ENCODE data around the gene USP24.
"Not testable (repeated sequence)": the region's sequence is repeated elsewhere in the genome, so short reads cannot be mapped to it uniquely, and the experiment has no call there.

Gene USP24

DNA sequence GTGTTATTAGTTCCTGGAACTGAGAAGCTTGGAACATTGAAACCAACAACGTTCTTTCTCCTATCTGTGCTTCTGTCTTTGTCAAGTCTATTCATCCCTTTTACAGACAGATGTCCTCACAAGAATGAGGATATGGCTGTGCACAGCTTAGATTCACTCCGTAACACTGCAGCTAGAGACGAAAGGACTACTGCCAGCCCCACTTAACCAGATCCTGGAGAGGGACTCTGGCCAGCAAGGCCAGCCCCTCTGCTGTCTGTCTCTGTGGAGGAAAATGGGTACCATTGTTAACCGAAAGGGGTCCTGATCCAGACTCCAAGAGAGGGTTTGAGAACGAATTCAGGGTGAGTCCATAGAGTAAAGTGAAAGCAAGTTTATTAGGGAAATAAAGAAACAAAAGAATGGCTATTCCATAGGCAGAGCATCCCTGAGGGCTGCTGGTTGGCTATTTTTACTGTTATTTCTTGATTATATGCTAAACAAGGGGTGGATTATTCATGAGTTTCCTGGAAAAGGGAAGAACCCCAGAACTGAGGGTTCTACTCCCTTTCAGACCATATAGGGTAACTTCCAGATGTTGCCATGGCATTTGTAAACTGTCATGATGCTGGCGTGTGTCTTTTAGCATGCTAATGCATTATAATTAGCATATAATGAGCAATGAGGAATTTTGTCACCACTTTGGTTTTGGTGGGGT is 17.4 kb upstream of the USP24 start:
- DNase-seq (ENCODE audit: insufficient read length, low spot score), result no peak
- FAIRE-seq, result no peak

DNA sequence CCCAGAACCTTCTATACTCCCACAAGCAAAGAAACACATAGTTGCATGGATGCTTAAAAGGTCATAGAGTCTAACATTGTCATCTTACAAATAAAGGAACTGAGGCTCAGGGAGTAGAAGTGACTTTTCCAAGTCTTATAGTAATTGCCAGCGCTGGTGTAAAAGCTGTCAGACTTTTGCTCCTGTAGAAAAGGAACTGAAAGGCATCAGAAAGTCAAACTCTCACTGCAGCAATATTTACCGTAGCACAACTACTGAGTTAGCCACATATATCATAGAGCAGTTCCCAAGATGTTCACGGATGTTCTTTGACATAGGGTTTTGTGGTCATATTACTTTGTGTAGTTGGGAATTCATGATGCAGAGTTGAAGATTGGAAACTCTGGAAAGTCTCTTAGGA is 16.6 kb upstream of the USP24 start:
- DNase-seq (ENCODE audit: insufficient read length, low spot score) (no peak), FAIRE-seq (no peak)

DNA sequence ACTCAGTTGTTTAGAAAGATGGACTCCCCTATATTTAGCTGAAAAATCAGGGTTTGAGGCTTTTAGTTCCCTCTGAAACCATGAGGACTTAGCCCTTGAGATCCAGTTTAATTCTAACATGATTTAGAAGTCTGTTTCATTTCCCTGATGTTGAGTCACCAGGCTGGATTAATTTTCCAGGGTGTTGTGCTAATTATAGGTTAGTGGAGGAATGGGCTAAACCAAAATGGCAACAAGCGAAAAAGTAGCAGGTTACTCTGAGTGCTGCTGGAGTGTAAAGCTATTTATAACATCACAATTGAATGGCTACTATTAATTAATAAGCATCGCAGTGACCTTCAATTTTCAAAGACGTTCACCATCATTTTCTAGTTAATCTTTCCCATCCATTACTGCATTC is 15.5 kb upstream of the USP24 start:
- FAIRE-seq, result no peak

DNA sequence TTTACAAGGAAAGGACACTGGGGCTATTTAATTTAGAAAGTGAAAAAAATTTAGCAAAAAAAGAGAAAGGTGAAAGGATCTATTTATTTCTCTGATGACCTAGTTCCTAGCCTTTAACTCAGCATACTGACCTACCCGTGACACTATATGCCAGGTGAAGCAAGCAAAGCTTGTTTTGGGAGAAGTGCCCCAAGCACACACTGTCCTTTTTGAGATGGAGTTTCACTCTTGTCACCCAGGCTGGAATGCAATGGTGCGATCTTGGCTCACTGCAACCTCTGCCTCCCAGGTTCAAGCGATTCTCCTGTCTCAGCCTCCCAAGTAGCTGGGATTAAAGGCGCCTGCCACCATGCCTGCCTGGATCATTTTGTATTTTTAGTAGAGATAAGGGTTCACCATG is 14.6 kb upstream of the USP24 start:
- FAIRE-seq; DNase-seq (ENCODE audit: insufficient read length, low spot score): not testable (repeated sequence)

More for the DNA sequence above, 15.5 kb upstream of the USP24 start:
- no peak for DNase-seq (ENCODE audit: insufficient read length, low spot score)

DNA sequence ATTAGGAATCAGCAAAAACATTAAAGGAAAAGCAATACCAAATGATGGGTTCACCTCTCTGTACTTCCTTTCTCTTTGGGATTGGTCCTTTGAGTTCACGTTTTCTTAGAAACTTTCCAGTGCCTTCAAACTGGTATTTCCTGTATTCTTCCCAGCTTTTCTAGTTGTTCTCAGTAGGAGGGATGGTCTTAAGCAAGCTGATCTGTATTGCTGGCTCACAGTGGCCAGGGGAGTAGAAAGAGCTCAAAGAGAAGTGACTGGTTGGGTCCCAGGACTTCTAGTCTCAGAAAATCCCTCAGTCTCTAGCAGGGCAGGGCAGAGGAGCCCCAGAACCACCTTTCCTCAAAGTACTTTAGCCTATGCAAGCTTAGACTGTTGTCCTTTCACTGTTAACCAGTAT is 10.1 kb upstream of the USP24 start:
- DNase-seq (ENCODE audit: insufficient read length, low spot score) (no peak), FAIRE-seq (no peak)

DNA sequence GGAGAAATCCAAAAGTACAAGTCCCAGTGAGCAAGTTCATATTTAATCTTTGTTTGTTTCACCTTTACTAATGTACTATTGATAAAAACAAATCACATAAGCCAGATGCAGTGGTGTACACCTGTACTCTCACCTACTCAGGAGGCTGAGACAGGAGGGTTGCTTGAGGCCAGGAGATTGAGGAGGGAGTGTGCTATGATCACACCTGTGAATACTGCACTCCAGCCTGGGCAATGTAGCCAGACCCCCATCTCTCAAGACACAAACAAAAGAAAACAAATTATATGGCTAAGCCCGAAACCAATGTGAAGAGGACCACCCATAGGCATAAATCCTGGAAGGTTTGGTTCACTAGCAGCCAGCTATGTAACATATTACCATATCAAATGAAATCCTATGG is 9.6 kb upstream of the USP24 start:
- no peak for FAIRE-seq

DNA sequence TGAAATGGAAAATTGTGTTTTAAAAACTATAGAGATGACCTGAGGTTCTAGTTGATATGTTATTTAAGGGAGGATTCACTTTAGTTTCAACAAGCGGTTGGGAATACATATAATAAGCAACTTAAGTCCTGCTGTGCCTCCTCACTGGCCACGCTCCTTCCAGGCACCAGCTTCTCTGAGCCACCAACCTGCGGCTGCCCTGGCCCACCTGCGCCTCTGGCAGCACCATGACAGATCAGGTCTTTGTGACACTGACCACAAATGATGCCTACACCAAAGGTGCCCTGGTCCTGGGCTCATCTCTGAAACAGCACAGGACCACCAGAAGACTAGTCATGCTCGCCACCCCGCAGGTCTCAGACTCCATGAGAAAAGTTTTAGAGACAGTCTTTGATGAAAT is 7.0 kb upstream of the USP24 start:
- no peak for FAIRE-seq
- DNase-seq (ENCODE audit: insufficient read length, low spot score), result no peak

More for the DNA sequence above, 9.6 kb upstream of the USP24 start:
- no peak for DNase-seq (ENCODE audit: insufficient read length, low spot score)

DNA sequence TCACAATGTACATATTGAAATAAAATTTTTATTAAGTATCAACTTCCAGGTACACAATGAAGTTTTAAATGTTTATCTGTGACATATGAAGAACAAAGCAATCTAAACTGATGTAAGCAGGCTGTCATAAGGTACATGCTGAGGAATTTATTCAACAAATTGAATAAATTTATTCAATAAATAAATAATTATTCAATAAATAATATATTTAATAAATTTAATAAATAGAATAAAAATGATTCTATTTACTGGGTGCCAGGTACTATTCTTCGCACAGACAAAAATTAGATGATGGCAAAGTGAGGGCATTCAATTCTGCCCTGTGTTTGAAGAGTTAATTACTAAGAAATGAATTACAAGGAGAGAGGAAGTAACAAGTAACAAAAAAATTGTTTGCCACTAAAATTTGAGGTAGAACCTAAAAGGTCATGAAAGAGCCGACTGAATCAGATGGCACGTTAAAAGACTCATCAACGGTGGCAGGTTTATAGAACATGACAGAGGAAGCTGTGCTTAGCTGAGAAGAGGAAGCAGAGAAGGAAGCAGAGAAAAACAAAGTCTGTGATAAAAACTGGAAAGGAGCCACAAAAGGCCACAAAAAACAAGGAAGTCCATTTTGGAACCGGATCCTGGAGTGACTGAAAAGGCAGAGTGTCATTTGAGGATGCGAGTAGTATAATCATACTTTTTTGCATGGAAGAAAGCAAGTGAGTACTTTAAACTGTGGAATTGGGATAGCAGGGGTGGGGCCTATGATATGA is 2.2 kb upstream of the USP24 start:
- FAIRE-seq (no peak), DNase-seq (ENCODE audit: insufficient read length, low spot score) (no peak)

DNA sequence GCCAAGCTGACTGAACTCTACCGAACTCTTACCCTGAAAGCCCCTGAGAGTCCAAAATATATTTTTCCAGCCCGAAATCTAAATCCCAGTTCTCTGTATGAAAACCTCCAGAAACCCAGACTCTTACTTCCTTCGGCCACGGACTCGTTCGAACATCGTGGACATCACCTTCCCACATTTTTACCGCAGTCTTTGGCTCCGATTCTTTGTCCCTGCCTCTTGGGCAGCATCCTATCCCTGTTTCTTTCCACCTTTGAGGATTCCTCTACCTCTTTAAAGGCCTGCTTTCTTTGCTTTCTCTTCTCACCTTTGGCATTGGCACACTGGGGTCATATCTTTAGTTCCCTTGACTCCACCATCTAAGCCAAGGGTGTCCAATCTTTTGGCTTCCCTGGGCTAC is 932 bp upstream of the USP24 start:
- no peak for FAIRE-seq
- DNase-seq (ENCODE audit: insufficient read length, low spot score), result no peak

DNA sequence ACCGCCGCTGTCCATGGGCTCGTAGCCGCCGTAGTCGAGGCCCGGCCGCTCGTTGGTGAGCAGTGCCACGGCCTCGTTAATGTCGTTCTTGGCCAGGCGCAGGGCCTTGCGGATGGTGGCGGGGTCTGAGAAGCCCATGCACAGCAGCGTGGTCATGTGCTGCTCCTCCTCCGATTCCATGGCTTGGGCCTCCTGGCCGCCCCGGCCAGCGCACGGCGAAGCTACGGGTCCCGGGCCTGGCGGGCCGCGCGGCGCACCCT is 300 bp downstream of the USP24 start:
- no peak for FAIRE-seq
- no peak for DNase-seq (ENCODE audit: insufficient read length, low spot score)

DNA sequence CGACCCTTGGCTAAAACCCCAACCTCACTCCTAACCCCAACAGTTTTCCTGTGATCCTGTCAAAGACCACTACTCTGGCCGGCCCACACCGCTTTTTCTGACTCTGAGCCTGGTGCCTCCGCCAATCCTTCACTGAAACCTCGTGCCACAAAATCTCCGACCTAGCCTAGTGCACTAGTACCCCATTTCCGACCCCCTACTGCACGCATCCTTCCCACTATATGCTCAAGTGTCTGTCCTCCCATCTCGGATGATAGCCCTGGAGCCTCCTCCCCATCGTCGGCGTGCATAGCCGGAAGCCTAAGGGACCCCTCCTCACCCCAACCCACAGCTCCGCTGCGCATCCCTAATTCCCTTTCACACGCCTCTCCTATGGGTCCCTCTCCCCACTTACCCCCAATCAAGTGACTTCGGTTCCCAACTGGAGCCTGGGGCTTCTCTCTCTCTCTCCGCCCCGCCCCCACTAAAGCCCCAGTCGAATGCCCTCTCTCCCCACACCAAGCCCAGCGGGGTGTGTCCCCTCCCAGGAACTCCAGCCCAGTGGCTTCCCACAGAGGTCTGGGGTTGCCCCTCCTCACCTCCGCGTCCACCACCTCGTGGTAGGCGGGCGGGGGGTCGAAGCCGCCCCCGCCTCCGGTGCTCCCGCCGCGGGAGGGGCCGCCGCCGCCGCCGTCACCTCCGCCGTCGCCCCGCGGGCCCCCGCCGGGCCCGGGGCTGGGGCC is 791 bp downstream of the USP24 start:
- DNase-seq (ENCODE audit: insufficient read length, low spot score) (no peak), FAIRE-seq (no peak)

DNA sequence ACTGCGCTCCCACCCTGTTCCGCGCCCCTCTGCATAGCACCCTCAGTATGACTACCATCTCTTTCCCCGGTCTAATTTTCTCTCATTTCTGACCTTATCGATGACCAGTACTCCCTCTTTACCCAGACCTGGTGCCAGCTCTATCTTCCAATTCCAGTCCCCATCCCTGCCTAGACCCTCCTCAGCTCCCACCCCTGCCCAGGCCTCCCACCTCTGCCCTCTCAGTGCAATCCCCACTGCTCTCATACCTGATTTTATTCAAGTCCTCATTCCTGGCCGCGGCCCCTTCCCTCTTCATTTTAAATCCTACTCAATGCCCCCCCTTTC is 1.3 kb downstream of the USP24 start:
- no peak for DNase-seq (ENCODE audit: insufficient read length, low spot score)
- FAIRE-seq, result no peak

DNA sequence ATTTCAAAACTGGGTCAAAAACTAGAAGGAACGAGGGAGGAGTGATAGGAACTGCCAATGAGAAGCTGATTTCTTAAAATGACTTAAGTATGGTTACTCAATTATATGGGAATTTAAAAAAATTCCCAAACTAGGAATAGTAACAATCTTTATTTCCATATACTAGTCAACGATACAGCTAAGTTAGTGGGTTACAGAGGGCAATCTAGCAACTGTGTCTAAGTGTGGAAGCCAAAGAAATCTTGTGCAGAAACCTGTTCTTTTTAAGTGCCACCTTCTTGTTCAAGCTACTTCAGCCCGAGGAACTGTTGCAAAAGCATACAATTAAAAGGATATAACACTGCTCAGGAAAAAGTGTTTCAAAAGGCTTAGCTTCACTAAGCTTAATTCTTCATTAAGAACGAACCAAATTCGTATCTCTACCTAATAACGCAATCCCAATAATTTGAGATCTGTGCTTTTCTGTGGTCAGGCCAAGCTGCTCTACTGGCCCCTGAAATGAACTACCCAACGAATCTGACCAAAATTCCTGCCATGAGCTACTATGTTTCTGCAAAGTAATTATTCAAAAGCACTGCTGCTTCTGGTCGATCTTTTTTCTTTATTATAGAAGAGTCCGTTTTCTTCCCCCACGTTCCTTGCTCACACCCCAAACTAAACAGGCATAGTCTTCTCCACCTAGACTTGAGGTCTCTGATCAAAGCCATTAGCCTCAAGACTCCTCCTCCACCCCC is 1.8 kb downstream of the USP24 start:
- FAIRE-seq (no peak), DNase-seq (ENCODE audit: insufficient read length, low spot score) (no peak)

DNA sequence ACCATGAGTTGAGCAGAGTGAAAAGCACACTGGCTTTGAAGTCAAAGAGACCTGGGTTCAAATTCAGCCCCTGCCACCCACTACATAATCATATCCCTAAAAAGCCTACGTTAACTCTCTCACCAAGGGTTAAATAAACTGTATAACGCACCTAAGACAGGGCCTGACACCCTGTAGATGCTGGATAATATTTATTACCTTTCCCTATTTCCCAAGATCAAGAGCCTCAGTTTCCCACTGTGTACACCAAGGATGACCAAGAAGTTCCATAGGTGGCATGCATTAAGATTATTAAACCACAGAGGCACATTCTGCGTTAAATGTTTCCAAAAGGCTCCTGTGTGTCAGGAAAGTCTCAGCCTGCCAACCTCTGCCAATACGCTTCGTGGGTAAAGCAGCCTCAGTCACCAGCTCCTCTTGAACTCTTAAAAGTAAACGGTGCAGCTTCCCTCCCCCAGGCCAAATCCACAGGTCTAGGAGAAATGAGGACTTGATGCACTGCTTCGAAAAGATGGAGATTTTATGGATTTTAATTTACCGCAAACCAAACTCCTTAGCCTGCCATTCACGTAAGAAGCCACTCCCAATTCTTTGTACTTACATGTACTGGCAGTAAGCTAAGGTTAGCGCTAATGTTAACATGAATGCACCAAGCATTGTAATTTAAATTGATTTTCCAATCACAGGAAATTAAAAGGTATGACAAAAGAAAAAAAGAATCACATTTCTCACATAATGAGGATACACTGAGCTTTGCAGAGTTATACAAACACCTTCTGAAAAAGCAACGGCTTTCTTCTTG is 2.6 kb downstream of the USP24 start:
- FAIRE-seq, result no peak
- DNase-seq (ENCODE audit: insufficient read length, low spot score), result no peak

DNA sequence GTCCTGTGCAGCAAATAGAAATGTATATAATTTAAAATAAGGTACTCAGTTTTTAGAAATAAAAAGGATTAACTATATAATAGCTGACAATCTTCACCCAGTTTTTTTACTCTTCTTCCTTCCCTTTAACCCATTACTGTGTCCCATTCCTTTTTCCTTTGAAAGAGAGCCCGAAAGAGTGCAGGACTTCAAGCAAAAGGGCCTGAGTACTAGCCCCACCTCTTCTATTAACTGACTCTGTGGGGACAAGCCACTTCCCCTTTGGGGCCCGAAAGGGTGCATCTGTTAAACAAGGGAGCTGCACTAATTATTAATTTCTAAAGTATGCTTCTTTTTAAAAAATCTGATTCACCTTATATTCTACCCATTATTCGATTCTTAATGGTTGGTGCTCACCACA is 3.3 kb downstream of the USP24 start:
- DNase-seq (ENCODE audit: insufficient read length, low spot score) (no peak), FAIRE-seq (no peak)

DNA sequence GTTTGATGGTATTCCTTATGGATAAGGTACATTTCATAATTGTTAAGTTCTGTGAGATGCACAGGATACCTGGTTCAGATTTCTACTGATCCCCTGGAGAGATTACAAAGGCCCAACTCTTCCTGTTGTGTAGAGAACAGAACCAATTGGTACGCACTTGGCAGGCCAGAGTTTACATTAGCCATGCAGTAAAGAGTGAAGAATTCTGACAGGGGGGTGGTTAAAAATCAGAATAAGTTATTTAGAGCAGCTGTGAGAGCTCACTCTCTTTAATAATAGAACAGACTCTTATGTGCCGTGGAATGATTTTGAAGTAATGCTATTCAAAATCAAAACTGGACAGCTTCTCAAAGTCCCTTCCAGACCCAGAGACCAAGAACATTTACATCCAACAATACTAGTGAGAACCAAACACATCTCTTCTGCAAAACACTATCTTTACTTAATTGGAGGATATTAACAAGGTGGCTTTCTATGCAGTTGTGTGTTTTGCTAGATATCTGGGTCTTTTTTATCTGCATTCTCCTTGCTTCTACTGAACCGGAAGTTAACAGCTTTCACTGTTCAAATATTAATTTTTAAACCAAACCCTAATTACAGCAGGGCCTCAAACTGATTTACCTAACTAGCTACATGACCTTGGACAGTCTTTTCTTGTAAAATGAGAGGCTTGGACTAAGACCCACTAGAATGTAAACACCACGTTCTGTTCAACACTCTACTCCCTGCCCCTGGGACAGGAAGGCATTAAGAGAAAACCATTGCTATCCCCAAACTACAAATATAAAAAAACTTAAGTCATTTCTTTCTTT is 4.0 kb downstream of the USP24 start:
- no peak for DNase-seq (ENCODE audit: insufficient read length, low spot score)
- FAIRE-seq, result no peak

DNA sequence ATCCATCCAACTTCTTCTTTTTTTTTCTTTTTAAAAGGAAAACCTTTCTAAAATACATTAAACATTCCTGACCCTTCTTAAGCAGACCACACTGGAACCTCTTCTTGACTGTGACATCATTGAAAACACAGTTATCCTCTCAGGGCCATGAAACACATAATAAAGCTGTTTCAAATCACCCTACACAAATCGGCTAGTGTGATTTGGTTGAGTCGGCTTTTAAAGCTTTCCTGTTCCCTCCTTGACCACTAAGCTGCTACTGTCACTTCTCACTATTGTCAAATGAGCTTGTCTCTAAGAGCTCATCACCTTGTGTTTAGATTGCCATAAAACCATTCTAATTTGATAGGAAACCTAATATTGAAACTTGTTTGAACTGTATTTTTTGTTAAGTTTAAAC is 5.9 kb downstream of the USP24 start:
- FAIRE-seq (no peak), DNase-seq (ENCODE audit: insufficient read length, low spot score) (no peak)

DNA sequence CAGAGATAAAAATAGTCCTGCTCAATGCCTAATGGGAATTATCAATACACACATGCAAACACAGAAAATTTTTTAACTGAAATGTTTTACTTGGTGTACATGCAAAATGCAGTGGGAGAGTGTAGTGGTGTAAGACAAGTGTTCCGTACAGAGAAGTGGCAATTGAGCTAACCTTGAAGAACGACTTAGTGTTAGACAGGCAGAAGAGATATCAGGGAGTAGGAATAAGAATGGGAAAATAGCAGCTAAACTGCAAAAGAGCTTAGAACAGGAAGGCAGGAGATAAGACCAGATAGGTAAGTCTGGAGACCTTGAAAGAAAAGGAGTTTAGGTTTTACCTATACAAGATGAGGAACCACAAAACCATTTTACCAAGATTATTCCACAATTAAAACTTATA is 9.0 kb downstream of the USP24 start:
- FAIRE-seq (no peak), DNase-seq (ENCODE audit: insufficient read length, low spot score) (no peak)

DNA sequence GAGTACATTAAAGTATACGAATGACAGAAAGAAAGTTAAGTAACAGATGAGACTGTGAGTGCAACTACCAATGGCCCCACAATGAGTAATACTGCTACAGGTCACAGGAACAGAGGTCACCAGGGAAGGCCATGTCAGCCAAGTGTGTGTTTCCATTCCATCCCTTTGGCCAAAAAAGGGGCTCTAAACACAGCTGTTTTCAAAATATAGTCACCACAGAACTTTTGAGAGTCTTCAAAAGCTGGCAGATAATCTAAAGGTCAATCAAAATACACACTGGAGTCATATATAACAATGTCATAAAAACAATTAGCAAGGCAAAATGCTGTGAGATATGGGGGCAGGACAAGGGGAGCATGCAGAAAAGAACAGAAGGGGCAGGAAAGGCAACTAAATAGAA is 10.2 kb downstream of the USP24 start:
- DNase-seq (ENCODE audit: insufficient read length, low spot score), result no peak
- FAIRE-seq, result no peak

DNA sequence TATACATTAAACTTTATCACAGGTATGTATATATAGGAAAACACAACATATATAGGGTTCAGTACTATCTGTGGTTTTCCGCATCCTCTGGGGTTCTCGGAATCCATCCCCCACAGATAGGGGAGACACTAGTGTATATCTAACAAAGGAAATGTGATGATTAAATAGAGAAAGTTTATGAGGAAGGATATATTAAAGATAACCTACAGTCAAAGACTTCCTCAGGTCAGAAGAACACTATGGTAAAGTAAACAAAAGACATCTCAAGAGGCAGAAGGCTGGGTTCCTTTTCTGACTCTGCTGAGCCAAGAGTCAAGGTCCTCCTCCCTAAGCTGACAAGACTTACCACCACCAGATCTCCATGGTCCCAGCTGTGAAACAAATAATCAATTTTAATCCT is 12.1 kb downstream of the USP24 start:
- DNase-seq (ENCODE audit: insufficient read length, low spot score), result no peak
- no peak for FAIRE-seq

Data from HTR-8/SVneo (cell line).